ENCODE measurements around the gene PHLPP2.

The PHLPP2 gene, protein sequence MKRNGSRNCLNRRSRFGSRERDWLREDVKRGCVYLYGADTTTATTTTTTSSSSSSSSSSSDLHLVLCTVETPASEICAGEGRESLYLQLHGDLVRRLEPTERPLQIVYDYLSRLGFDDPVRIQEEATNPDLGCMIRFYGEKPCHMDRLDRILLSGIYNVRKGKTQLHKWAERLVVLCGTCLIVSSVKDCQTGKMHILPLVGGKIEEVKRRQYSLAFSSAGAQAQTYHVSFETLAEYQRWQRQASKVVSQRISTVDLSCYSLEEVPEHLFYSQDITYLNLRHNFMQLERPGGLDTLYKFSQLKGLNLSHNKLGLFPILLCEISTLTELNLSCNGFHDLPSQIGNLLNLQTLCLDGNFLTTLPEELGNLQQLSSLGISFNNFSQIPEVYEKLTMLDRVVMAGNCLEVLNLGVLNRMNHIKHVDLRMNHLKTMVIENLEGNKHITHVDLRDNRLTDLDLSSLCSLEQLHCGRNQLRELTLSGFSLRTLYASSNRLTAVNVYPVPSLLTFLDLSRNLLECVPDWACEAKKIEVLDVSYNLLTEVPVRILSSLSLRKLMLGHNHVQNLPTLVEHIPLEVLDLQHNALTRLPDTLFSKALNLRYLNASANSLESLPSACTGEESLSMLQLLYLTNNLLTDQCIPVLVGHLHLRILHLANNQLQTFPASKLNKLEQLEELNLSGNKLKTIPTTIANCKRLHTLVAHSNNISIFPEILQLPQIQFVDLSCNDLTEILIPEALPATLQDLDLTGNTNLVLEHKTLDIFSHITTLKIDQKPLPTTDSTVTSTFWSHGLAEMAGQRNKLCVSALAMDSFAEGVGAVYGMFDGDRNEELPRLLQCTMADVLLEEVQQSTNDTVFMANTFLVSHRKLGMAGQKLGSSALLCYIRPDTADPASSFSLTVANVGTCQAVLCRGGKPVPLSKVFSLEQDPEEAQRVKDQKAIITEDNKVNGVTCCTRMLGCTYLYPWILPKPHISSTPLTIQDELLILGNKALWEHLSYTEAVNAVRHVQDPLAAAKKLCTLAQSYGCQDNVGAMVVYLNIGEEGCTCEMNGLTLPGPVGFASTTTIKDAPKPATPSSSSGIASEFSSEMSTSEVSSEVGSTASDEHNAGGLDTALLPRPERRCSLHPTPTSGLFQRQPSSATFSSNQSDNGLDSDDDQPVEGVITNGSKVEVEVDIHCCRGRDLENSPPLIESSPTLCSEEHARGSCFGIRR (N-terminal part only)

DNA sequence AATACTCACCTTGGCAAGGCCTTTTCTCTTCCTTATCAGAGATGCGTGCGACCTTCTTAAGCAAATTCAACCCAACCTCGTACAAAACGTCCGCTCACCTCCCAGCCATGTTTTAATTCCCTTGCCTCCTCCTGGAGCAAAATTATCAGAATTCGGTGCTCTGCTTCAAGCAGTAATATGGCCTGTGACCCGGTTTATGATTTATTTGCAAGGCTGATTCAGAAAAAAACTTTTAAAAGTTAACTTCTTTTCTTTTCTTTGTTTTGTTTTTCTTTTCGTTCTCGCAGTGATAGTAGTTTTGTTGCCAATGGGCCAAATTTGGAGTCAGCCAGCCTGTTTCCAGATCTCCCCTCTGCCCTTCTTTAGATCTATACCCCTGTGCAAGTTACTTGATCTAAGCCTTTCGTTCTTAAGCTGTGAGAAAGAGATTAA lies at the start of gene PHLPP2:
Gene PHLPP2, minus strand, starts transcription at position 382 of the 432 bp plus-strand sequence. CDS start 9,906 bp downstream, outside the sequence.
- DNase-seq: no peak

GRCh38 chr16:71771571-71771970 lies 47.1 kb upstream of the PHLPP2 start:
- no peak for DNase-seq

DNA sequence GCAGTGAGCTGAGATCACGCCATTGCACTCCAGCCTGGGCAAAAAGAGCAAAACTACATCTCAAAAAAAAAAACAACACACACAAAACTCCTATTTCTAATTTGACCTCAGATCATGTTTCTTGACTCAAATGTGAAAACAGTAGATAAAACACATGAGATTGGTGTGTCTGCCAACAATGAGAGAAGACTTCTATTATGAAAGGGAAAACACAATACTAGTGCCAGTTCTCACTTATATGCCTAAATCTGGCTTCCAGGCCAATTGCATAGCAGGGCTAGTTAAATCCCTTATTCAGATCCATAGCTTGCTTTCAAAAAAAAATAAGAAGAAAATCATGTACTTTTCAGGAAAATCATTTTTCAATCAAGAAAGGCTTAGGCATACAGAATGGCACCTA lies 44.7 kb upstream of the PHLPP2 start:
- DNase-seq: no peak

DNA sequence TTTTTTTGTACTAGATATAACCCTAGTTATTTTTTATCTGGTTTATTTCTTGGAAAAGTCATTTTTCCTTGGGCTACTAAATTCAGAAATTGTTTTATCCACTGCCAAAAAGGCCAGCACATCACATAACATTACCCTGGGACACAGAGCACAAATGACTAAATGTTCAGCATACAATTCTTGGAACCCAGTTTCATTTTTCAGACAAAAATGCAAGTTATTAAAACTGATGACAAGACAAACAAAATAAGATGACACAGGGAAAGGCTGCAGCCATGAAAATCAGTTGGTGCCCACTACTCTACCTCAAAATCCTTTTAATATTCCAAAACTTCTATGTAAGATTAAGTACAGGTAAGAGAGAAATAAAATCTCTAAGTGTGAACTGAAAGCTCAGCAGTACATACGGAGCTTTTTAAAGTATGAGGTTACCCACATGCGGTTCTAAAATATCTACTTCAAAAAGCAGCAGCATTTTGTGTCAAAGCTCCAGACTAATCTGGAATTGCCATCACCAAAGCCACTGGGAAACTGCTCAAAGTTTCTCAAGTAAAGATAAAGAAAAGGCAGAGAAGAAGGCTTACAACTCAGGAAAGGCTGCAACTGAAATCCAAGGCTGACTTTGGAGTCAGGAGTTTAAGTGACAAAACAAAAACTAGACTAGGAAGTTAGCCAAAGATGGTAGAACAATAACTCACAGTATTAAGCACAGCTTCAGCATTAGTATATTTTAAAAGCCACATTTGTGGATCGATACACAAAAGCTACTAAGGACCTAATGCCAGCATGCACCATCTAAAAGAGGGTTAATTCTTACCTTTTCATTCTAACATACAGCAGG lies 42.8 kb upstream of the PHLPP2 start:
- no peak for DNase-seq

DNA sequence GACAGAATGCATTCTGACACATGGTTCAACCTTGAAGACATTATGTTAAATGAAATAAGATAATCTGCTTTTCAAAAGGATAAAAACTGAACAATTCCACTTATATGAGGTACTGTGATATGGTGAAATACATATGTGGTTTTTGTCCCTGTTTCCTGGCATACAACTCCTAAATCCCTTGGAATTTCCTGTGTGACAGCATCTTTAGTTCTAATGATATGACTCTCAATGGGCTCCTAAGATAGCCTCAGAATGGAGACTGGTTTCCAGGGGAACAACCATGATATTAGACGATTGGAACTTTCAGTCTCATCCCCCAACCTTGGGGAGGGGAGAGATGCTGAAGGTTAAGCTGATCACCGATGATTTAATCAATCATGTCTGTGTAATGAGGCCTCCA lies 37.7 kb upstream of the PHLPP2 start:
- no peak for DNase-seq

DNA sequence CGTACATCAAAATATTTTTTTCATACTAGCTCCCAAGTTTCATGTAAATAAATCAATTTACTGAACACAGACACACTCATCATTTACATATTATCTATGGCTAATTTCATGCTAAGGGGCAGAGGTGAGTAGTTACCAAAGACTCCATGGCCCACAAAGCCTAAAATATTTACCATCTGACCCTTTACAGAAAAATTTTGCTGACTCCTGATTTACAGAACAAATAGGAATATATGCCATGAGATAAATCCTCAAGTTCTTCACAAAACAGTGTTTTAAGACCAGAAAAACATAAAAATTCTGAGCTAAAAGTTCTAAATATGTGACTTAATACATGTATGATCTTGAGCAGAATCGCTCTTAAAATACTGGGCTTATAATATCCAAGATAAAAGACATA lies 36.6 kb upstream of the PHLPP2 start:
- DNase-seq: no peak

- DNase-seq: no peak
Measured at GRCh38 chr16:71758293-71758760, 33.8 kb upstream of the PHLPP2 start.

DNA sequence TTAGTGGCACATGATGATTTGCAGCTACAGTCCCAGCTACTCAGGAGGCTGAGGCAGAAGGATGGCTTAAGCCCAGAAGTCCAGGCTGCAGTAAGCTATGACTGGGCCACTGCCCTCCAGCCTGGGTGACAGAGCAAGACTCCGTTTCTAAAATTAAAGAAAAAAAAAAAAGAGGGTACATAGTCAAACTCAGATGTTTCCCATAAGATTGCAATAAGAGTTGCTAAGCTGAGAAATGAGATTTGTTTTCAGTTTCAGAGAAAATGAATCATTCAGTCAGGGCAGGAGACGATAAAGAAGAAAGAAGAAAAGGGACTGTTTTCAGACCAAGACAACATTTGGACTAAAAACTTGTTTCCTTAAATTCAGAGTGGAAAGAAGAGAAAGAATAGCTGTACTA lies 30.2 kb upstream of the PHLPP2 start:
- no peak for DNase-seq

GRCh38 chr16:71754108-71754507 lies 29.6 kb upstream of the PHLPP2 start:
- DNase-seq: no peak

DNA sequence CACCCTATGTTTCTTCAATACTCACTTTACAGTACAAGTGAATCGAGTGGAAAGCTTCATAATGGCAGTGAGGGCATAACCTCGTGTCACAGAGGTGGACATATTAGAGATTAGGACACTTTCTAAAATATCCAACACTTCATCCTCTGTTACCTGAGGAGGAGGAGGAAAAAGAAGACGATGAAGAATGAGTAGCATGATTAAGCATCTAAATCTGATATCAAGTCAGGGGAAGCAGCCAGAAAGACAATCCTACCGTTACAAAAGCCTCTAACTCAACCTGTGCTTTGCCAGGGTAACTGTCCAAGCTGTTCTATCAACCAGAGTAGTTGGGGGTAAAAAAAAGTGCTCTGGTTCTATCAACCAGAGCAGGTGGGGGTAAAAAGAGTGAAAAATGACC lies 23.7 kb upstream of the PHLPP2 start:
- DNase-seq: no peak

GRCh38 chr16:71746442-71747046 lies 22.0 kb upstream of the PHLPP2 start:
- no peak for DNase-seq

- DNase-seq: no peak
Measured at GRCh38 chr16:71738855-71739254, 14.4 kb upstream of the PHLPP2 start.

DNA sequence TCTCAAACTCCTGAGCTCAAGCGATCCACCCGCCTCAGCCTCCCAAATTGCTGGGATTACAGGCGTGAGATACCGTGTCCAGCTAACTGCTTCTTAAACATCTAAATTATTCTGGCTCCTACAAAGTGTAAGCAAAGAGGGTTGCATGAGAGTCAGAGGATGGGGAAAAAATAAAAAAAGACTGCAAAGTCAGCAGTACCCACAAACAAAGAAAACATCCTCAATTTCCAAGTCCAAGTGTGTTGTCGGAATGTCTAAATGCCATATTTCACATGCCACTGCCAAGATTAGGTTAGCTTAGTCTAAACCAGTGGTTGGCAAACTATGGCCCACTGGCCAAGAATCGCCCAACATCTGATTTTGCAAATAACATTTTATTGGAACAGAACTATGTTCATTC lies 13.0 kb upstream of the PHLPP2 start:
- no peak for DNase-seq

- no peak for DNase-seq
Measured at GRCh38 chr16:71734511-71734910, 10.0 kb upstream of the PHLPP2 start.

- DNase-seq: no peak
Measured at GRCh38 chr16:71732587-71732986, 8.1 kb upstream of the PHLPP2 start.

DNA sequence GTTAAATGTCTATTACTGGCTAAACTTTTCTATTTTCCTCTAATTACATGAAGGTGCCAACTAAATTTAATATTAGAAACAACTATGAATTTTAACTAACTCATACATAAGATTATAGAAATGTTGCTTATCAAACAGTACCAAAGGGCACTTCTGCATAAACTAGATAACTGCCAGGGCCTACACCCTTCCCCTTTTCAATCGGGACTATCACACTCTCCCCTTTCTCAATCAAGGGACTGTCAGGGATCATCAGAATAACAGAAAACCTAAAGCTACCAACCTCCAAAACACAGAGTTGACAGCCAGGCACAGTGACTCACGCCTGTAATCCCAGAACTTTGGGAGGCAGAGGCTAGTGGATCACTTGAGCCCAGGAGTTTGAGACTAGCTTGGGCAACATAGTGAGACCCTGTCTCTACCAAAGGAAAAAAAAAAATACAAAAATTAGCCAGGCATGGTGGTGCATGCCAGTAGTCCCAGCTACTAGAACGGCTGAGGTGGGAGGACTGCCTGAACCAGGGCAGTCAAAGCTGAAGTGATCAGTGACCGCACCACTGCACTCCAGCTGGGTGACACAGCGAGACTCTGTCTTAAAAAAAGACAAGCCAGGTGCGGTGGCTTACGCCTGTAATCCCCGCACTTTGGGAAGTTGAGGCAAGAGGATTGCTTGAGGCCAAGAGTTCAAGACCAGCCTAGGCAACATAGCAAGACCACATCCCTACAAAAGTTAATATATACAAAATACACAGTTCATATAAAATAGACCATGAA lies 3.2 kb upstream of the PHLPP2 start:
- DNase-seq: no peak

DNA sequence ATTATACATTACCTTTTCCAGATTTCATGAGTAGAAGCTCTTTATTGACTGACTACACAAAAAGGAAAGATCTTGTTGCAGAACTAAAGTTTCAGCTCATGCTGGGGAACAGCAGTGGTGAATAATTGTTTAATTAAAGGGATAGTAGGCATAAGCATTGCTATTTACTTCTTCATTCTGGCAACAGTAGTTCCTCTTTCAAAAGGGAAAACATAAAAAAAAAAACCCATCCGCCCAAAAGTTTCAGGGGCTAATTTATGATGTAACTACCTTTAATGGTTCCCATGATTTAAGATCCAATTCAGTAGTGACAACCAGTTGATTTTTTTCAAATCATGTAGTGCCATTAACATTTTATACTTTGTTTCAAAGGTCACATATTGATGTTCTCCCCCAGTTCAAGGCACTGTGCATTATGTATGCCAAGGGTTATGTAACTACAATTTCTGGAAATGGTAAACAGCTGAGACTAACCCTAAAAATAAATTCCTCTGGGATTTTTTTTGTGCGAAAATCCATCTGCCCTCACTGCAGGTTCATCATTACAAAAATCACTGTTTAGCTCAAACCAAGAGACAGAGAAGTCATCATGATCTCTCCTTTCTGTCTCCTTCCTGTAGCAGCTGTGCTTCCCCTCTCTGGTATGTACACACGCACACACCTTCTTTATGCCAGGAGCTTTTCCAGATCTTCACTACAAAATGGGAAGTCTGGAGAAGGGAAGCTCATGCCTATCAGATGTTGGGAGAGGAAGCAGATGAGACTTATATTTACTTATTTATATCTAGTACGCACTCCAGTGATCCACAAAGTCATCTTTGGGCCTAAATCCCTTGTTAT lies 2.2 kb upstream of the PHLPP2 start:
- no peak for DNase-seq

GRCh38 chr16:71723537-71724319 lies 773 bp downstream of the PHLPP2 start:
- peak; percentile 72 for DNase-seq
